CD4-positive, alpha-beta T cell treated with Interleukin-6 for 4 hours (primary cell): ENCODE measurements around the gene CHD2.

Experiments used
- DNase-seq: peaks from one replicate; pipeline ENCODE4 v3.0.0-alpha.2; 2020; ENCODE audit warnings: mixed read lengths

Gene CHD2

GRCh38 chr15:93072411-93073394 is 172.6 kb downstream of the CHD2 start:
- DNase-seq, result no peak

- DNase-seq, result no peak
Observed at GRCh38 chr15:93073465-93073952, 173.4 kb downstream of the CHD2 start.

- DNase-seq, result no peak
Observed at GRCh38 chr15:93074599-93074998, 174.5 kb downstream of the CHD2 start.

GRCh38 chr15:93076217-93076616 is 176.1 kb downstream of the CHD2 start:
- no peak for DNase-seq

GRCh38 chr15:93076875-93077274 is 176.8 kb downstream of the CHD2 start:
- DNase-seq, result no peak
